ENCODE data around the gene ACE.
"Not testable (repeated sequence)": the region's sequence is repeated elsewhere in the genome, so short reads cannot be mapped to it uniquely, and the experiment has no call there.

The ACE gene

DNA sequence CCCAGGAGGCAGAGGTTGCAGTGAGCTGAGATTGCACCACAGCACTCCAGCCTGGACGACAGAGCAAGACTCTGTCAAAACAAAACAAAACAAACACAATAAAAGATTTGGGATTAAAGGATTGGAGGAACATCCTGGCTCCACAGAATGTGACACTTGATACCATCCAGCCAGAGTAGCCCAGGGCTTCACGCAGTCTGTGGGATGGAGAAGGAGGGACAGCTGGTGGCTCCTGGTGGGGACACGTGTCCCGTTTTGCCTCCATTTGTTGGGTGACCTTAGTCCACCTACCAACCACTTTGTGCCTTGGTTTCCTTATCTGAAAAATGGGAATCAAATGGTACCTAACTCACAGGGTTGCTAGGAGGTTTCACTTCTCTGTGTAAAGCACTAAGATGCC is 18.4 kb upstream of the ACE start:
- Histone ChIP-seq H3K4me3 (ENCODE audit: low read depth, low read length) (no peak overlapping the region), H3K27me3 (replicated peaks) (no peaks in the 10 kb centered on the region), H3K27ac (no peak overlapping the region), H3K36me3 (replicated peaks) (no peaks in the 10 kb centered on the region)
- no peak for DNase-seq
- TF ChIP-seq, protein P1, sequence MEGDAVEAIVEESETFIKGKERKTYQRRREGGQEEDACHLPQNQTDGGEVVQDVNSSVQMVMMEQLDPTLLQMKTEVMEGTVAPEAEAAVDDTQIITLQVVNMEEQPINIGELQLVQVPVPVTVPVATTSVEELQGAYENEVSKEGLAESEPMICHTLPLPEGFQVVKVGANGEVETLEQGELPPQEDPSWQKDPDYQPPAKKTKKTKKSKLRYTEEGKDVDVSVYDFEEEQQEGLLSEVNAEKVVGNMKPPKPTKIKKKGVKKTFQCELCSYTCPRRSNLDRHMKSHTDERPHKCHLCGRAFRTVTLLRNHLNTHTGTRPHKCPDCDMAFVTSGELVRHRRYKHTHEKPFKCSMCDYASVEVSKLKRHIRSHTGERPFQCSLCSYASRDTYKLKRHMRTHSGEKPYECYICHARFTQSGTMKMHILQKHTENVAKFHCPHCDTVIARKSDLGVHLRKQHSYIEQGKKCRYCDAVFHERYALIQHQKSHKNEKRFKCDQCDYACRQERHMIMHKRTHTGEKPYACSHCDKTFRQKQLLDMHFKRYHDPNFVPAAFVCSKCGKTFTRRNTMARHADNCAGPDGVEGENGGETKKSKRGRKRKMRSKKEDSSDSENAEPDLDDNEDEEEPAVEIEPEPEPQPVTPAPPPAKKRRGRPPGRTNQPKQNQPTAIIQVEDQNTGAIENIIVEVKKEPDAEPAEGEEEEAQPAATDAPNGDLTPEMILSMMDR (IDR thresholded peaks at IDR 0.05; ENCODE audit: low read depth, low read length, missing control alignments), result no peak
- in situ Hi-C loops (cut with HindIII; ENCODE audit: low pct_ligation_motif_present, low sequenced_read_pairs), result no loop called here

DNA sequence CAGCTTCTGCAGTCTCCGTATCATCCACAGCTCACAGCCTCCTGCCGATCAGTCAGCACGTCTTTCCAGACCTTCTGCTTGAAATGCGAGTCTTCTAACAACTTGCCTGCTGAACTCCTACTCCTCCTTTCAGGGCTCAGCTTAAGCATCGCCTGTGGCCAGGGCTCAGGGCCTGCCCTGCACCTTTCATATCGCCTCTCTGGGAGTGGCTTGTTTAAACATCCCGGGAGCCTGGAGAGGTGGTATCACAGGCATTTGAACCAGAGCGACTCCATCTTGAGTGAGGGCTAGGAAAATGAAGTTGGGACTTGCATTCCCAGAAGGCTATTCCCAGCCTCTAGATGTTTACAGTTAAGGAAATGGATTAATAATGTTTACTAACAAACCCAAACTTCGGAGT is 16.8 kb upstream of the ACE start:
- Histone ChIP-seq H3K27me3 (replicated peaks) (no peaks in the 10 kb centered on the region), H3K36me3 (replicated peaks) (no peaks in the 10 kb centered on the region), H3K27ac (no peak overlapping the region), H3K4me3 (ENCODE audit: low read depth, low read length) (no peak overlapping the region)
- no peak for DNase-seq
- TF ChIP-seq, protein P1 (IDR thresholded peaks at IDR 0.05; ENCODE audit: low read depth, low read length, missing control alignments), result no peak
- in situ Hi-C loops (cut with HindIII; ENCODE audit: low pct_ligation_motif_present, low sequenced_read_pairs), result no loop called here

DNA sequence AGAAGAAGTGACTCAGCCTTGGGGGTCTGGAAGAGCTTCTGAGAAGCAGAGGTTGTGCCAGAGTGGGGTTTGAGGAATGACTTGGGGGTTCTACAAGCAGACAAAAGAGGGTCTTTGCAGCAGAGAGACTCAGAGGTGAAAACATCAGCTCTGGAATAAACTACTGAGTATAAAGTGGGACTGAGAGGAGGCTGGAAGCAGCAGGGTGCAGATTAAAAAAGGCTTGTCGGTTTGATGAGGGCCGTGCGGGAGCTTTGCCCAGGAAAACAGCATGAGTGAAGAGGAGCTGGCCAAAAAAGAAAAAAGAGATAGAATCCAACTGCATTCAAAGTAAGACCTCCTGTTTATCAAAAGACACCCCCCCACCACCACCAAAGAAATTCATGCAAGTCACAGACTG is 13.1 kb upstream of the ACE start:
- no peaks in the 10 kb centered on the region for H3K27me3 ChIP-seq (replicated peaks)
- no peak for DNase-seq
- H3K27ac ChIP-seq, result no peak overlapping the region
- no peaks in the 10 kb centered on the region for H3K36me3 ChIP-seq (replicated peaks)
- TF ChIP-seq, protein P1 (IDR thresholded peaks at IDR 0.05; ENCODE audit: low read depth, low read length, missing control alignments), result no peak
- no peak overlapping the region for H3K4me3 ChIP-seq (ENCODE audit: low read depth, low read length)
- in situ Hi-C loops (cut with HindIII; ENCODE audit: low pct_ligation_motif_present, low sequenced_read_pairs), result no loop called here

DNA sequence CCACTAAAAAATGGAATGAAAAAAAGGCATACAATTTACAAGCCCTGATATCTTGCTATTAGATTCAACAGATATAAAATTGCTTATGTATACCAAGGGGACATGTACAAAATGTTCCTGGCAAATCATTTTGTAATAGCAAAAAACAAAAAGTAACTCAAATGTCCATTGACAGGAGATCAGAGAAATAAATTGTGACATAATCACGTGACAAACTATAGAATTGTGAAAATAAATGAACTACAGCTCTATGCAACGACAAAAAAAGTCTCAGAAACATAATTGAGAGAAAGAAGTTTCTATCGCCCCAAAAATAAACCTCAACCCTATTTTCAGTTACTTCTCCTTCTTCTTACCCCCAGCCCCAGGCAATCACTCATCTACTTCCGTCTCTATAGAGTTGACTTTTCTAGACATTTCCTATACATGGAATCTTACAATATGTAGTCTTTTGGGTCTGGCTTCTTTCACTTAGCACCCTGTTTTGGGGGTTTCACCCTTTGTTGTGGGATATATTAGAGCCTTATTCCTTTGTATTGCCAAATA is 12.1 kb upstream of the ACE start:
- Histone ChIP-seq H3K36me3 (replicated peaks) (no peaks in the 10 kb centered on the region), H3K4me3 (ENCODE audit: low read depth, low read length) (no peak overlapping the region), H3K27ac (no peak overlapping the region), H3K27me3 (replicated peaks) (no peaks in the 10 kb centered on the region)
- TF ChIP-seq, protein P1 (IDR thresholded peaks at IDR 0.05; ENCODE audit: low read depth, low read length, missing control alignments), result no peak
- DNase-seq, result no peak
- in situ Hi-C loops (cut with HindIII; ENCODE audit: low pct_ligation_motif_present, low sequenced_read_pairs), result no loop called here

DNA sequence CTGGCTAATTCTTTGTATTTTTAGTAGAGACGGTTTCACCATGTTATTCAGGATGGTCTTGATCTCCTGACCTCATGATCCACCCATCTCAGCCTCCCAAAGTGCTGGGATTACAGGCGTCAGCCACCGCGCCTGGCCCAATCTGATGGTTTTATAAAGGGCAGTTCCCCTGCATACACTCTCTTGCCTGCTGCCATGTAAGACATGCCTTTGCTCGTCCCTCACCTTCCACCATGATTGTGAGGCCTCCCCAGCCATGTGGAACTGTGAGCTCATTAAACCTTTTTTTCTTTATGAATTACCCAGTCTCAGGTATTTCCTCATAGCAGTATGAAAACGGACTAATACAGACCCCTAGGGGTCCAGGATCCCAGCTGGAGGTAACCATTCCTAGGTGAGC is 8.8 kb upstream of the ACE start:
- H3K27me3 ChIP-seq (replicated peaks); H3K4me3 ChIP-seq (ENCODE audit: low read depth, low read length); H3K36me3 ChIP-seq (replicated peaks); H3K27ac ChIP-seq; in situ Hi-C loops (cut with HindIII; ENCODE audit: low pct_ligation_motif_present, low sequenced_read_pairs); DNase-seq: not testable (repeated sequence)

DNA sequence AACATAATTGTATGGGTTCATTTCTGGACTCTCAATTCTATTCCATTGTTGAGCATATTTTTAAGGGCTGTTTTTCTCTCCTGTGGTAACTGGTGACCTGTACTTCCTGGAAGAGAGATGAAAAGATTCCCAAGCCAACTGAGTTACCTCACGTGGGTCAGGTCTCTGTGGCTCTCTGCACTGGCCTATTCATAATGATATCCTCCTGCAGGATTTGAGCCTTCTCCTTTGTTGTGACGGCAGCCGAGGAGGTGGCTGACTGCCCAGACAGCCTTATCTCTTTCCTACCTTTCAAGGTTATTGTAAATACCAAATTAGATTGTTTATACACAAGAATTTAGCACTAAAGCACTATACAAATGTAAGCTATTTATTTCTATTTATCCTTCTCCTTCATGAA is 2.7 kb upstream of the ACE start:
- Histone ChIP-seq H3K4me3 (ENCODE audit: low read depth, low read length) (no peak overlapping the region), H3K27ac (no peak overlapping the region), H3K36me3 (replicated peaks) (no peaks in the 10 kb centered on the region), H3K27me3 (replicated peaks) (no peaks in the 10 kb centered on the region)
- no peak for DNase-seq
- in situ Hi-C loops (cut with HindIII; ENCODE audit: low pct_ligation_motif_present, low sequenced_read_pairs), result no loop called here
- TF ChIP-seq, protein P1 (IDR thresholded peaks at IDR 0.05; ENCODE audit: low read depth, low read length, missing control alignments), result no peak

Data from brain microvascular endothelial cell (primary cell).